Adrenal gland (tissue), 5 donors: ENCODE data around the gene ERCC2.

Experiments
- POLR2A ChIP-seq, 2 donors: fragments of 450-650 bp; IDR thresholded peaks; one replicate each; pipeline ENCODE4 v1.6.1; 2017; ENCODE audit warnings: antibody characterized with exemption in 2 of 2, mild to moderate bottlenecking in 2 of 2, moderate library complexity in 1 of 2
- TF ChIP-seq, protein P1 (sequence below), 6 experiments: fragments of 450-650 bp in 4 of 6; fragments of 200-600 bp in 2 of 6; sonication (generic) in 1 of 6; IDR thresholded peaks; 1 replicate in 5 of 6; 2 replicates in 1 of 6; pipeline versions ENCODE4 v1.5.1 to v1.8.0; 2016 to 2021; ENCODE audit warnings: antibody characterized with exemption in 6 of 6, mild to moderate bottlenecking in 2 of 6, moderate library complexity in 1 of 6
- donor health status: DM: no; HTN: no; CAD: no.

DNA sequence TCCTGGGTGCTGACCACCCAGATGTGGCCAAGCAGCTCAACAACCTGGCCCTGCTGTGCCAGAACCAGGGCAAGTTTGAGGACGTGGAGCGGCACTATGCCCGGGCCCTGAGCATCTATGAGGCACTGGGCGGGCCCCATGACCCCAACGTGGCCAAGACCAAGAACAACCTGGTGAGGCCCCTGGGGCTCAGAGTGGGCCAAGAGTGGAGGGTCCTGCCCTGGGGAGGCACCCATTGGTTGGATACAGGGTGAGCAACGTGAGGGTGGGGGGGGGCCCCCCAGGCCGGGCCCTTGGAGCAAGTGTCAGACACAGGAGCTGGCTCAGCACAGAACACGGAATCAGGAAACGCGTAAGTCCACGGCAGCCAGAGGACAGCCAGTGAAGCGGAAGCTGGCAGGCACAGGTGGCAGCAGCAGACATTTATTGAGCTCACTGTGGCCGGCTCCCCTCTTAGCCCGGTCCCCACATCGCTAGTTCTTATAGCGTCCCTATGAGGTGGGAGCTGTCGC is 20.9 kb downstream of the ERCC2 start:
- TF ChIP-seq, protein P1, sequence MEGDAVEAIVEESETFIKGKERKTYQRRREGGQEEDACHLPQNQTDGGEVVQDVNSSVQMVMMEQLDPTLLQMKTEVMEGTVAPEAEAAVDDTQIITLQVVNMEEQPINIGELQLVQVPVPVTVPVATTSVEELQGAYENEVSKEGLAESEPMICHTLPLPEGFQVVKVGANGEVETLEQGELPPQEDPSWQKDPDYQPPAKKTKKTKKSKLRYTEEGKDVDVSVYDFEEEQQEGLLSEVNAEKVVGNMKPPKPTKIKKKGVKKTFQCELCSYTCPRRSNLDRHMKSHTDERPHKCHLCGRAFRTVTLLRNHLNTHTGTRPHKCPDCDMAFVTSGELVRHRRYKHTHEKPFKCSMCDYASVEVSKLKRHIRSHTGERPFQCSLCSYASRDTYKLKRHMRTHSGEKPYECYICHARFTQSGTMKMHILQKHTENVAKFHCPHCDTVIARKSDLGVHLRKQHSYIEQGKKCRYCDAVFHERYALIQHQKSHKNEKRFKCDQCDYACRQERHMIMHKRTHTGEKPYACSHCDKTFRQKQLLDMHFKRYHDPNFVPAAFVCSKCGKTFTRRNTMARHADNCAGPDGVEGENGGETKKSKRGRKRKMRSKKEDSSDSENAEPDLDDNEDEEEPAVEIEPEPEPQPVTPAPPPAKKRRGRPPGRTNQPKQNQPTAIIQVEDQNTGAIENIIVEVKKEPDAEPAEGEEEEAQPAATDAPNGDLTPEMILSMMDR (IDR thresholded peaks at IDR 0.05): no peak
- no peak for TF ChIP-seq POLR2A (IDR thresholded peaks at IDR 0.05)
